Measurements from ENCODE around the gene HEBP1.

HEBP1 gene

DNA sequence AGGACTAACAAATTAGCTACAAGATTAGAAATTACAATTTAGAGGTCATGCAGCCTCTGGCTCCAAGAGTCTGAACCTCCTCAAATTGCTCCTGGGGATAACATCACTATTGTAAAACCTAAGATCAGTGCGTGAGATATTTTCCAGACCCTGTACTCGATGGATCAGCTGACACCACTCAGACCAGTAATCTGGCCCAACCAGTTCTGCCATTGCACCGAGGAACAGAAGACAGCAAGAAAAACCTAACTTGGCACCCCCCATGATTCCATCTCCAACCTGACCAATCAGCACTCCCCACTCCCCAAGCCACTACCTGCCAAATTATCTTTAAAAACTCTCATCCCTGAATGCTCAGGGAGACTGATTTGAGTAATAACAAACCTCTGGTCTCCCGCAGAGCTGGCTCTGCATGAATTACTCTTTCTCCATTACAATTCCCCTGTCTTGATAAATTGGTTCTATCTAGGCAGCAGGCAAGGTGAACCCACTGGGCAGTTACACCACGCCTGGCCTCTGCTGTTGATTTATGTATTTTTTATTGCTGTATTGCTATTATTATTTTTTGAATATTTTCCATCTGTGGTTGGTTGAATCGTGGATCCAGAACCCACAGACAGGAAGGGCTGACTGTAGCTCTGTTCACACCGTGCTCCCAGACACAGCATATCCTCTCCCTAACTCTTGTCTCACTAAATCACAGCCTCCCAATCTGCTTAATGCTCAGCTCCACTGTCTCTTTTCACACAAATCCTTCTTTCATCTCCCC is 9.2 kb downstream of the HEBP1 start:
- Histone ChIP-seq H3K4me3 (no peak overlapping the region), H3K27ac (peak overlapping the region in 10 of 11 experiments; percentile 55 to 94 (median 86); a peak in 18 of 22 replicates), H3K9ac (peak overlapping the region in 5 of 11 experiments; percentile 3 to 78 (median 39); a peak in 4 of 22 replicates), H3K4me1 (peaks cover 21 to 52% (median 44%) of the 10 kb centered on the region in 10 experiments; a peak in 19 of 20 replicates), H3K4me2 (peak overlapping the region; percentile 2 to 92 (median 85); a peak in 19 of 22 replicates), H3K9me3 (replicated peaks in 1 of 11) (no peaks in the 10 kb centered on the region), H3K36me3 (peaks cover 20 to 49% (median 32%) of the 10 kb centered on the region in 11 experiments), H3K27me3 (no peaks in the 10 kb centered on the region), H4K20me1 (no peaks in the 10 kb centered on the region)
- no peak for TF ChIP-seq Cebpa-rat (IDR thresholded peaks at IDR 0.05)

DNA sequence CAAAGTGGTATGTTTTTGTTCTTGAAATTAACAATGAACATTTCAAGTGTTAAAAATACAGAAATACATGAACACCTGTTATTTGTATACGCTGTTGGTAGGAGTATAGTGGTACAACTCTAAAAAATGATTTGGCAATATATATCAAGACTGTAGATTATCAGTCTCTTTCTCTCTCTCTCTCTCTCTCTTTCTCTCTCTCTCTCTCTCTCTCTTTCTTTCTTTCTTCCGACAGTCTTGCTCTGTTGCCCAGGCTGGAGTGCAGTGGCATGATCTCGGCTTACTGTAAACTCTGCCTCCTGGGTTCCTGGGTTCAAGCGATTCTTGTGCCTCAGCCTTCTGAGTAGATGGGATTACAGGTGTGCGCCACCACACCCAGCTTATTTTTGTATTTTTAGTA is 12.6 kb downstream of the HEBP1 start:
- Histone ChIP-seq H3K27me3 (no peaks in the 10 kb centered on the region), H3K4me3 (no peak overlapping the region), H3K27ac (no peak overlapping the region), H3K9ac (no peak overlapping the region), H3K36me3 (peaks cover 21 to 66% (median 47%) of the 10 kb centered on the region in 11 experiments), H3K4me2 (no peak overlapping the region), H3K9me3 (replicated peaks in 1 of 11) (no peaks in the 10 kb centered on the region), H4K20me1 (no peaks in the 10 kb centered on the region), H3K4me1 (peaks cover 10 to 24% (median 21%) of the 10 kb centered on the region in 10 experiments; a peak in 19 of 20 replicates)
- no peak for TF ChIP-seq Cebpa-rat (IDR thresholded peaks at IDR 0.05)

DNA sequence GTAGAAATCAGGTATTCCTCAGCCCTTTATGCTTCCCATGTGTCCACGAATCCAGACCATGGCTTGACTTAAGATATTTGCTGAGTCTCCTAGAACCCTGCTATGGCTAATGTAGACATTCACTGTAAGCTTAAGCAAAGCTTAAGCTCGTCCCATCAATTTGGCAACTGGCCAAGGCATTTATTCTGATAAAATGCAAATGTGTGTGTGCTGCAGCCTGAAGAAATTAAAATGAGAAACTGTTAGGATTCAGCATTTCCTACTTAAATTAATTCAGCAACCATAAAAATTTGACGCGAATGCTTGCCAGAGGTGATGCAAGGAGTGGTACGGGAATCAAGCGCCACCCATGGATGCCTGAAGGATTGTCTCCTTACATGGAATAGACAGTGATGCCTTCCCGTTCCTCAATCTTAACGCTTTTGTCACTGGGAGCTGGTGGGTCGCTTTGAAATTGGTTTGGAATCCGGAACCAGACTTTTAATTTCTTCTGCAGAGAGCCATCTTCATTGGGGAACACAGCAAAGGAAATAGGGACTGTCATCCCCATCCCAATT is 13.2 kb downstream of the HEBP1 start:
- H3K36me3 ChIP-seq: peaks cover 21 to 72% (median 52%) of the 10 kb centered on the region in 11 experiments
- no peaks in the 10 kb centered on the region for H3K27me3 ChIP-seq
- no peak overlapping the region for H3K4me3 ChIP-seq
- no peaks in the 10 kb centered on the region for H4K20me1 ChIP-seq
- no peak overlapping the region for H3K27ac ChIP-seq
- no peak for TF ChIP-seq Cebpa-rat (IDR thresholded peaks at IDR 0.05)
- peaks cover 4 to 18% (median 15%) of the 10 kb centered on the region in 10 experiments; a peak in 18 of 20 replicates for H3K4me1 ChIP-seq
- no peak overlapping the region for H3K4me2 ChIP-seq
- no peaks in the 10 kb centered on the region for H3K9me3 ChIP-seq (replicated peaks in 1 of 11)
- H3K9ac ChIP-seq: no peak overlapping the region

DNA sequence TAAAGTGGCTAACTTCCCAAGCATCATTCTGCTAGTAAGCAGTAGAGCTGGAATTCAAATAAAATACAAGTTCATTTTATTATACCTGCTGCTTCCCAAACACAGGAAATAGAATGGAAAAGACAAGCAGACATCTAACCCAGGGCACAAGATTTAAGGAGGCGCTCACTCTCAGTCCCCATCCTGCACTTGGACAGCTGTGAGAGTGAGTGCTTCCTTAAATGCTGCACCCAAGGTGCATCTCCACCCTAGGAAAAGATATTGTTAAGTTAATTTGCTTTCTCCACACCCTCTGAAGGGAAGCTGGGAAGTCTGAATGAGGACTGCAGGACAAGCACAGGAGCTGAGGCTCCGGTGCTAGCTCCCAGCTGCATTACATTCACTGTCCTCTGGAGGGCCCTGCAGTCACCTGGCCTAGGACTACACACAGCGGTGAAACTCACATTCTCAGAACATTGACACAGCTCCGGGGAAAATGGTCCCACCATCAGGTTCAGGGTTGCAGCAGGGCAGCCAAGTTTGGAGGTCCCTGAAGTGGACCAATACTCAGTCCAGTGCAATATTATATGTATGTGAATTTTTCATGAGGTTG is 14.2 kb downstream of the HEBP1 start:
- peaks cover 21 to 76% (median 60%) of the 10 kb centered on the region in 11 experiments for H3K36me3 ChIP-seq

DNA sequence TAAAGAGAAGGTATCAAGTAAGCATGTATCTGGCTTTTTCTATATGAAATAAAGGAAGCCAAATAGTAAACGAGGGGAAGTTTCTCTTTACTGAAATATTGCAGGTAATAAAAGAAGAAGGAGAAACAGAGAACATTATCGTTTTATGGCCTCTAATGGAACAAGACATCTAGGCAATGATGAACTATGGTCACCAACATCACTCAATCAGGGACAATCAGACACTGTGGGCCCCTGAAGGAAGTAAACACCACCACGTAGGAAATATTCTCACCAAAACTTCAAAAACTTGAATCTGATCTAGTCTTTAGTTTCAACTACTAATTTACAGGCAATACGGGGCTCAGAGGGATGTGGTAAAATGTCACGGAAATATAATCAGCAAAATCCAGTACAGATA is 15.9 kb downstream of the HEBP1 start:
- Histone ChIP-seq H3K9me3 (replicated peaks in 1 of 11) (no peaks in the 10 kb centered on the region), H3K4me3 (no peak overlapping the region), H3K27ac (no peak overlapping the region), H4K20me1 (no peaks in the 10 kb centered on the region), H3K36me3 (peaks cover 21 to 90% (median 65%) of the 10 kb centered on the region in 11 experiments), H3K9ac (no peak overlapping the region), H3K4me1 (no peaks in the 10 kb centered on the region), H3K27me3 (no peaks in the 10 kb centered on the region), H3K4me2 (no peak overlapping the region)
- no peak for TF ChIP-seq Cebpa-rat (IDR thresholded peaks at IDR 0.05)

More for the DNA sequence above, 14.2 kb downstream of the HEBP1 start:
- H3K9me3 ChIP-seq (replicated peaks in 1 of 11): no peaks in the 10 kb centered on the region
- H3K4me2 ChIP-seq: no peak overlapping the region
- no peak overlapping the region for H3K27ac ChIP-seq
- no peak for TF ChIP-seq Cebpa-rat (IDR thresholded peaks at IDR 0.05)
- H3K9ac ChIP-seq: no peak overlapping the region
- H4K20me1 ChIP-seq: no peaks in the 10 kb centered on the region
- H3K4me3 ChIP-seq: no peak overlapping the region
- H3K27me3 ChIP-seq: no peaks in the 10 kb centered on the region
- H3K4me1 ChIP-seq: peaks cover 0 to 9% (median 5%) of the 10 kb centered on the region in 10 experiments; a peak in 18 of 20 replicates

DNA sequence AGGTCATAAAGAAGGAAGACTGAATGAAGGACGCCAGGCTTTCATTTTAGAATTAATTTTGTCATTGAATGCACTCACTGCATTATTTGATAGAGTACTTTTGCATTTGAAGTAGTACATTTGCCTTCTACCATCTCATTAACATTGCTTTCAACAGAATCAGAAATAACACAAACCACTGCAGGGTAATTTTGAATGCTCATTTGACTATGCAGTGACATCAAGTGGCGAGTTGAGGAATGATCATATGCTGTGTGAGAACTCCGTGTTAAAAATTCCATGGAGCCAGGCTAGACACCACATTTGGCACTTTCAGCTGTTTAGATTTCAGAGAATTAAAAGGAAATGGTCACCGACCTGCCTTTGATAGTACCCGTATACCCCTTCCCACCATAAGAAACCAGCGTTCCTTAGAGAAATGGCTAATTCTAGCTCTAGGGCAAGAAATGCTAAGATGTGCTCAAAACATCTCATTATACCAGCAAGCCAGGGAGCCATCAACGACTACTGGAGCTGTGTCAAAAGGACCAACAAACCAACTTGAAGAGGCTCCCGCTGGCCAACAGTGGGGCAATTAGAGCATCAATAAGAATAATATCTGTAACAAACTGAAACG is 16.5 kb downstream of the HEBP1 start:
- Histone ChIP-seq H3K27ac (no peak overlapping the region), H3K36me3 (peaks cover 15 to 90% (median 61%) of the 10 kb centered on the region in 11 experiments; a peak in 21 of 22 replicates)

DNA sequence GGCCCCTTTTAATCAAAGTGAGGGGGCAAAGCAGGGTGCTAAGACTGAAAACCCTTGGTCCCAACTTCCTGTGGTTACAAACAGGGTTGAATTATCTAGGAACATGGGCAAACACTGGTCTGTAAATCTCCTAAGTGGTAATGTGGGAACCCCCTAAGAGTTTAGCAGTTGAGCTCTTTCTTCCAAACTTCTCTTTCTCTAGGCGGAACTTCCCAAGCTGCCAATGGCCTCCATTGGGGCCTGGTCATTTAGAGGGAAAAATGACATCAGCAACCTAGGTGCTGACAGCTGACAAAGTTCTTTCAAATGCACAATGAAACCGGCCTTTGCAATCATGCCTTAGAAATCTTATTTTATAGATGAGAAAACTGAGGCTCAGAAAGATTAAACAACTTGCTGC is 17.7 kb downstream of the HEBP1 start:
- Histone ChIP-seq H3K27ac (no peak overlapping the region), H3K4me3 (no peak overlapping the region), H3K4me1 (no peaks in the 10 kb centered on the region), H3K36me3 (peaks cover 14 to 89% (median 61%) of the 10 kb centered on the region in 11 experiments; a peak in 21 of 22 replicates), H3K27me3 (no peaks in the 10 kb centered on the region), H3K9me3 (replicated peaks in 1 of 11) (no peaks in the 10 kb centered on the region), H3K4me2 (no peak overlapping the region), H4K20me1 (no peaks in the 10 kb centered on the region), H3K9ac (no peak overlapping the region)
- TF ChIP-seq Cebpa-rat (IDR thresholded peaks at IDR 0.05): no peak

More for the DNA sequence above, 16.5 kb downstream of the HEBP1 start:
- no peaks in the 10 kb centered on the region for H3K9me3 ChIP-seq (replicated peaks in 1 of 11)
- no peaks in the 10 kb centered on the region for H3K4me1 ChIP-seq
- no peak overlapping the region for H3K4me3 ChIP-seq
- H4K20me1 ChIP-seq: no peaks in the 10 kb centered on the region
- TF ChIP-seq Cebpa-rat (IDR thresholded peaks at IDR 0.05): no peak
- H3K4me2 ChIP-seq: no peak overlapping the region
- no peak overlapping the region for H3K9ac ChIP-seq
- H3K27me3 ChIP-seq: no peaks in the 10 kb centered on the region

DNA sequence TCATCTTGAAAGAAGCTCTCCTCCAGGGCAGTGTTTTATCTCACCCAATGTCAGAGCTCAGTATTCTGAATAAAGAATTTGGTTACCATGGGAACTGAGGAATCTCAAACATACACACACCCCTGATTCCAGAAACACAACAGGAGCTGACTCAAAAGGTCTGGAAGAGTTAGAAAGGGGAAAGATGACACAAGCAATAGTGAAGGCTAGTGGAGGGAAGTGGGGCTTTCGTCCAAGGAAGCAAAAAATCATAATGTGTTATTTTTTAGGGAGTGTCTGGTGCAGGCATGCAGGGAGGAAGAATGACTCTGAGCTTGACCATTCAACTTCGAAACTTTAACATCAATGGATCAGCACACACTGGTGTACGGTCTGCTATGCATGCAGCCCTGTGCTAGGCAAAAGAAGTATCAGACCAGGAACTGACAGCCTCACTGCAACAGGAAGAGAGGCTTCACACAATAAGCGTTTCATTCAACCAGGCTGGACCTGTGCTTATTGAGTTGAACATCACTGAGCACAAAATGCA is 20.3 kb downstream of the HEBP1 start:
- Histone ChIP-seq H4K20me1 (no peaks in the 10 kb centered on the region), H3K9me3 (replicated peaks in 1 of 11) (no peaks in the 10 kb centered on the region), H3K27me3 (no peaks in the 10 kb centered on the region), H3K9ac (no peak overlapping the region), H3K4me3 (no peak overlapping the region), H3K4me1 (peaks cover 0 to 19% (median 0%) of the 10 kb centered on the region in 10 experiments; a peak in 4 of 20 replicates), H3K4me2 (no peak overlapping the region), H3K36me3 (peaks cover 10 to 83% (median 54%) of the 10 kb centered on the region in 11 experiments; a peak in 17 of 22 replicates), H3K27ac (no peak overlapping the region)
- TF ChIP-seq Cebpa-rat (IDR thresholded peaks at IDR 0.05): no peak

Measured in BLaER1 treated with 17β-estradiol and CSF1 and Interleukin-3, amounts not matched to agents 10 nM and 100 nM (cell line).